BE2C (cell line): ENCODE data around the gene OR6C6. TPM values are rescaled to one million over a fixed set of nuclear protein-coding genes. Genes with fewer than 3 reads are reported as not detected.
"Not testable (repeated sequence)": the region's sequence is repeated elsewhere in the genome, so short reads cannot be mapped to it uniquely, and the experiment has no call there.

Experiments used
- DNase-seq: peaks from one replicate; pipeline ENCODE4 v3.0.0-alpha.2; 2020
- H3K27me3 ChIP-seq: fragments of 250-450 bp; sonication (Bioruptor Pico); 2 replicates; pipeline ENCODE4 v1.5.1; 2020; ENCODE audit warnings: mild to moderate bottlenecking
- H3K36me3 ChIP-seq: fragments of 250-450 bp; sonication (Bioruptor Pico); 2 replicates; pipeline ENCODE4 v1.5.1; 2020; ENCODE audit warnings: mild to moderate bottlenecking
- H3K4me1 ChIP-seq: fragments of 250-450 bp; sonication (Bioruptor Pico); 2 replicates; pipeline ENCODE4 v1.5.1; 2020
- H3K4me3 ChIP-seq: 2 replicates; pipeline ENCODE4 v1.5.1; 2011; ENCODE audit warnings: low read depth, low read length
- H3K9me3 ChIP-seq: fragments of 250-450 bp; sonication (Bioruptor Pico); 2 replicates; pipeline ENCODE4 v1.5.1; 2020
- CTCF ChIP-seq: IDR thresholded peaks from 2 replicates; pipeline ENCODE4 v1.5.1; 2012; ENCODE audit warnings: mild to moderate bottlenecking, low read depth, low read length
- polyA plus RNA-seq: library from polyadenylated mRNA; unstranded; fragments of >200 nt; gene quantifications from one replicate; pipeline ENCODE4 v1.2.1, GENCODE V29; 2012; ENCODE audit warnings: low read depth, missing spikeins; ENCODE audit not compliant: insufficient read length, insufficient read depth

OR6C6 gene
- not detected for polyA plus RNA-seq

GRCh38 chr12:55296469-55296868, at the start of gene OR6C6:
Gene OR6C6 (minus strand): TSS chr12:55296569. CDS start chr12:55295232, 1,337 bp downstream.
- Histone ChIP-seq H3K36me3 (no peaks in the 10 kb centered on the region), H3K4me3 (no peak within 1 kb of the TSS), H3K4me1 (no peaks in the 10 kb centered on the region), H3K27me3 (no peaks in the 10 kb centered on the region), H3K9me3 (no peaks in the 10 kb centered on the region)
- no peak for TF ChIP-seq CTCF
- no peak for DNase-seq

- peaks cover 3% of the 10 kb centered on the region; the same call in 1 of the 2 replicates for H3K27me3 ChIP-seq
- DNase-seq: no peak
These were observed 39.6 kb upstream of the OR6C6 start for GRCh38 chr12:55336002-55336401.

GRCh38 chr12:55330446-55330845, 34.1 kb upstream of the OR6C6 start, which contains the start of gene OR6C3:
Gene OR6C3 (plus strand): TSS chr12:55330746. CDS start chr12:55331701, 955 bp downstream.
- DNase-seq: no peak
- Histone ChIP-seq H3K4me3 (no peak within 1 kb of the TSS), H3K27me3 (no peaks in the 10 kb centered on the region), H3K36me3 (no peaks in the 10 kb centered on the region), H3K9me3 (no peaks in the 10 kb centered on the region), H3K4me1 (no peaks in the 10 kb centered on the region)
- no peak for TF ChIP-seq CTCF

More at GRCh38 chr12:55336002-55336401, 39.6 kb upstream of the OR6C6 start:
- H3K9me3 ChIP-seq: no peaks in the 10 kb centered on the region
- no peak overlapping the region for H3K4me3 ChIP-seq
- TF ChIP-seq CTCF: no peak
- no peaks in the 10 kb centered on the region for H3K4me1 ChIP-seq
- H3K36me3 ChIP-seq: no peaks in the 10 kb centered on the region

- not testable (repeated sequence) for H3K9me3 ChIP-seq, DNase-seq, H3K36me3 ChIP-seq, H3K4me3 ChIP-seq, H3K4me1 ChIP-seq, H3K27me3 ChIP-seq
These were observed 29.4 kb upstream of the OR6C6 start for GRCh38 chr12:55325801-55326200.

- H3K4me1 ChIP-seq: no peaks in the 10 kb centered on the region
- no peaks in the 10 kb centered on the region for H3K27me3 ChIP-seq
- H3K9me3 ChIP-seq: no peaks in the 10 kb centered on the region
- TF ChIP-seq CTCF: no peak
- DNase-seq: no peak
- no peak overlapping the region for H3K4me3 ChIP-seq
- no peaks in the 10 kb centered on the region for H3K36me3 ChIP-seq
These were observed 23.8 kb upstream of the OR6C6 start for GRCh38 chr12:55320201-55320600.

GRCh38 chr12:55314043-55314442, 17.7 kb upstream of the OR6C6 start, which contains the start of gene OR6C1:
Gene OR6C1 (plus strand): TSS chr12:55314343. CDS start chr12:55320600, 6,257 bp downstream.
- Histone ChIP-seq H3K4me3 (no peak within 1 kb of the TSS), H3K27me3 (no peaks in the 10 kb centered on the region), H3K9me3 (no peaks in the 10 kb centered on the region), H3K4me1 (no peaks in the 10 kb centered on the region), H3K36me3 (no peaks in the 10 kb centered on the region)
- DNase-seq: no peak
- TF ChIP-seq CTCF: no peak
